Kidney (tissue), 14 donors: ENCODE data around the gene DDI2. TPM values are rescaled to one million over a fixed set of nuclear protein-coding genes. Genes with fewer than 3 reads are reported as not detected.

Source experiments
- DNase-seq, 5 donors: peaks; one replicate each; pipeline ENCODE4 v3.0.0-alpha.2; 2013 to 2020
- FAIRE-seq: peaks from 2 replicates; lab custom pipeline; 2012; peaks lifted over from hg19 to GRCh38; lab: Jason Lieb, UNC
- H3K27ac ChIP-seq, 2 donors: one replicate each; pipeline ENCODE4 v1.7.0; 2013; ENCODE audit warnings: low read depth in 2 of 2, low read length in 2 of 2, inconsistent platforms in 1 of 2
- H3K27me3 ChIP-seq: one replicate; pipeline ENCODE4 v1.7.1; 2013; ENCODE audit warnings: low read length, inconsistent platforms; ENCODE audit not compliant: control insufficient read depth, insufficient read depth
- H3K36me3 ChIP-seq, 3 donors: one replicate each; pipeline versions ENCODE4 v1.7.0 to v1.7.1; 2013; ENCODE audit warnings: low read length in 3 of 3, control low read depth in 1 of 3, inconsistent platforms in 1 of 3; ENCODE audit not compliant: insufficient read depth in 3 of 3, control insufficient read depth in 2 of 3
- H3K4me1 ChIP-seq, 3 donors: one replicate each; pipeline versions ENCODE4 v1.7.0 to v1.7.1; 2013; ENCODE audit warnings: low read length in 3 of 3, inconsistent platforms in 1 of 3, low read depth in 1 of 3; ENCODE audit not compliant: control insufficient read depth in 2 of 3, insufficient read depth in 2 of 3
- H3K4me3 ChIP-seq, 3 donors: one replicate each; pipeline versions ENCODE4 v1.7.0 to v1.8.1; 2013; ENCODE audit warnings: low read length in 3 of 3, control low read depth in 1 of 3, inconsistent platforms in 1 of 3
- H3K9ac ChIP-seq, 3 donors: one replicate each; pipeline versions ENCODE4 v1.7.0 to v1.7.1; 2013; ENCODE audit warnings: low read length in 3 of 3, control low read depth in 1 of 3, inconsistent platforms in 1 of 3
- H3K9me3 ChIP-seq, 3 donors: one replicate each; pipeline versions ENCODE4 v1.7.0 to v1.7.1; 2013; ENCODE audit warnings: low read length in 3 of 3, control low read depth in 1 of 3, inconsistent platforms in 1 of 3; ENCODE audit not compliant: control insufficient read depth in 2 of 3, insufficient read depth in 1 of 3
- intact Hi-C: fragments of 100-400 bp; cut with DNase I; formaldehyde crosslinking; loops from one replicate; pipeline ENCODE4 v1.11.1; 2022
- polyA plus RNA-seq: library from polyadenylated mRNA; stranded (reverse); fragments of 350-450 nt; fragmentation: Illumina TruSeq; extraction: RNeasy Lipid Tissue Mini Kit (QIAGEN cat#74804); gene quantifications from one replicate; pipeline ENCODE4 v1.2.3, GENCODE V29; 2014; ENCODE audit warnings: low read depth, low replicate concordance; ENCODE audit not compliant: insufficient read depth
- total RNA-seq: library from RNA; stranded (reverse); fragmentation: NEBNext Ultra II Directional; extraction: Animal tissue kit (Norgen Biotek cat#: 25700); gene quantifications from one replicate; pipeline ENCODE4 v1.2.1, GENCODE V29; 2021
- TF ChIP-seq, protein P1 (sequence below): IDR thresholded peaks from 3 replicates; pipeline ENCODE4 v1.5.1; 2012; ENCODE audit warnings: mild to moderate bottlenecking, moderate library complexity, borderline replicate concordance; ENCODE audit not compliant: insufficient read depth; ENCODE audit errors: extremely low read depth
- donor health status: control.
- donor health status: control.
- donor health status: control.
- donor health status: control.
- donor health status: control.
- donor health status: DM: yes; HTN: yes; CAD: no.
- donor health status: Normal renal cell carcinoma (clear cell type).

The DDI2 gene
- total and polyA plus RNA-seq, 2 donors from 2014 or later, result 4.0 to 28.3 TPM

DNA sequence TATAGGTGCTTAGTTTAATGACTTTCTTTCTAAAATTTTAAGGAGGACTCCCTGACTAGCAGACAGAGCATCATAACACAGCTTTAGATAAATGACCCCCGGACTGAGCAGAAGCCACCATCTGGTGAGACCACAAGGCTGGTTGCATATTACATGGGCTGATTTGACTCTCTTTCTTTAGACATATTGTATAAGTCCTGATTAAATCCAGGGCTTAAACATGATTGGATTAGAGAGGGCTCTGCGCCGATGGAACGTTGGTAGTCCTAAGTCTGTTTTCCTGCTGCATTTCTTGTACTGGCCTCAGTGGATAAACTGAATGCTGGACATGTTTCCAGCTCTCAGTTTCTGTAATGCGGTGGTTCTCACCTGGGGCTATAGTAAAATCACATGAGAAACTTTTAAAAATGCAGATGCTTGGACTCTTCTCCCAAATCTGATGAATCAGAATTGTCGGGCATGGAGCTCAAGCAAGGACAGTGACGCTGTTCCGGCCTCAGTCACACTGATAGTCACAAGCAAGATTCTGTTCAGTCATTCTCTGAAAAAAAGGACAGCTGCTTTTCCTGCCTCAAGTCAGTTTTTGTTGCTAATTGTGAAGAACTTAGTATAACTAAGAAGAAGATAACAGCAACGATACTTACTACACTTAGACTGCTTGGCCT, 16.6 kb downstream of the DDI2 start:
- DNase-seq (no peak), FAIRE-seq (no peak)
- Histone ChIP-seq H3K27ac (no peak overlapping the region), H3K4me1 (no peaks in the 10 kb centered on the region), H3K27me3 (no peaks in the 10 kb centered on the region), H3K9me3 (no peaks in the 10 kb centered on the region), H3K9ac (no peak overlapping the region), H3K4me3 (no peak overlapping the region), H3K36me3 (peaks cover 2 to 67% (median 33%) of the 10 kb centered on the region in 3 donors)
- intact Hi-C loops, result no loop called here
- TF ChIP-seq, protein P1, sequence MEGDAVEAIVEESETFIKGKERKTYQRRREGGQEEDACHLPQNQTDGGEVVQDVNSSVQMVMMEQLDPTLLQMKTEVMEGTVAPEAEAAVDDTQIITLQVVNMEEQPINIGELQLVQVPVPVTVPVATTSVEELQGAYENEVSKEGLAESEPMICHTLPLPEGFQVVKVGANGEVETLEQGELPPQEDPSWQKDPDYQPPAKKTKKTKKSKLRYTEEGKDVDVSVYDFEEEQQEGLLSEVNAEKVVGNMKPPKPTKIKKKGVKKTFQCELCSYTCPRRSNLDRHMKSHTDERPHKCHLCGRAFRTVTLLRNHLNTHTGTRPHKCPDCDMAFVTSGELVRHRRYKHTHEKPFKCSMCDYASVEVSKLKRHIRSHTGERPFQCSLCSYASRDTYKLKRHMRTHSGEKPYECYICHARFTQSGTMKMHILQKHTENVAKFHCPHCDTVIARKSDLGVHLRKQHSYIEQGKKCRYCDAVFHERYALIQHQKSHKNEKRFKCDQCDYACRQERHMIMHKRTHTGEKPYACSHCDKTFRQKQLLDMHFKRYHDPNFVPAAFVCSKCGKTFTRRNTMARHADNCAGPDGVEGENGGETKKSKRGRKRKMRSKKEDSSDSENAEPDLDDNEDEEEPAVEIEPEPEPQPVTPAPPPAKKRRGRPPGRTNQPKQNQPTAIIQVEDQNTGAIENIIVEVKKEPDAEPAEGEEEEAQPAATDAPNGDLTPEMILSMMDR, result no peak

DNA sequence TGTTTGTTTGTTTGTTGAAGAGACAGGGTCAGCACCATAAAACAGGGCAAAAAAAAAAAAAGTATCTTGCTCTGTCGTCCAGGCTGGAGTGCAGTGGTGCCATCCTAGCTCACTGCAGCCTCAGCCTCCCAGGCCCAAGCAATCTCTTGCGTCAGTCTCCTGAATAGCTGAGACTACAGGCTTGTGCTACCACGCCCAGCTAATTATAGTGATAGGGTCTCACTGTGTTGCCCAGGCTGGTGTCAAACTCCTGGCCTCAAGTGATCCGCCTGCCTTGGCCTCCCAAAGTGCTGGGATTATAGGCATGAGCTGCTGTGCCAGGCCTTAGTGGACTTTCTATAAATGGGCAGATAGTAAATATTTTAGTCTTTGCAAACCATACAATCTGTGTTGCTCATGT, 19.2 kb downstream of the DDI2 start:
- Histone ChIP-seq H3K4me1 (no peaks in the 10 kb centered on the region), H3K27ac (no peak overlapping the region), H3K27me3 (no peaks in the 10 kb centered on the region), H3K9me3 (no peaks in the 10 kb centered on the region), H3K9ac (no peak overlapping the region), H3K4me3 (no peak overlapping the region), H3K36me3 (peaks cover 2 to 68% (median 29%) of the 10 kb centered on the region in 3 donors)
- TF ChIP-seq, protein P1, result no peak
- no peak for FAIRE-seq
- intact Hi-C loops, result no loop called here
- DNase-seq, result no peak

DNA sequence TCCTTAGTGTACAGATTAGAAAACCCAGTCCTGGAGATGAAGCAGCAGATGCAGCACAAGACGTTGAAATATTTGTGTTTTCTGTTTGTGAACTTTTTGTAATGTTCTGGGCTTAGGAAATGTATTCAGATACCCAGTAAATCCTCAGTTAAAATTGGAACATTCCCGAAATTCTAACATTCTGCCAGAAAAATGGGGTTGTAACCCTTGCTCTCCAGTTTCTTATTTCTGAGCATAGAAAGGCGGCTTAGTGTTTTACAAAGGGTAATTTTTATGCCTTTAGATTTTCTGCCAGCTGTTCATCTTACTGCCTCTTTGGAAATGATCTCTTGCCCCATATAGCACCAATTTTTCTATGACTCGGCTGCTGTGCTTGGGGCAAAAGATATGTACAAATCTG, 20.6 kb downstream of the DDI2 start:
- peaks cover 2 to 64% (median 29%) of the 10 kb centered on the region in 3 donors for H3K36me3 ChIP-seq
- TF ChIP-seq, protein P1, result no peak
- FAIRE-seq (no peak), DNase-seq (no peak)
- no peak overlapping the region for H3K9ac ChIP-seq
- H3K4me3 ChIP-seq, result no peak overlapping the region
- intact Hi-C loops, result no loop called here
- H3K4me1 ChIP-seq, result no peaks in the 10 kb centered on the region
- no peaks in the 10 kb centered on the region for H3K9me3 ChIP-seq
- no peak overlapping the region for H3K27ac ChIP-seq
- H3K27me3 ChIP-seq, result no peaks in the 10 kb centered on the region

DNA sequence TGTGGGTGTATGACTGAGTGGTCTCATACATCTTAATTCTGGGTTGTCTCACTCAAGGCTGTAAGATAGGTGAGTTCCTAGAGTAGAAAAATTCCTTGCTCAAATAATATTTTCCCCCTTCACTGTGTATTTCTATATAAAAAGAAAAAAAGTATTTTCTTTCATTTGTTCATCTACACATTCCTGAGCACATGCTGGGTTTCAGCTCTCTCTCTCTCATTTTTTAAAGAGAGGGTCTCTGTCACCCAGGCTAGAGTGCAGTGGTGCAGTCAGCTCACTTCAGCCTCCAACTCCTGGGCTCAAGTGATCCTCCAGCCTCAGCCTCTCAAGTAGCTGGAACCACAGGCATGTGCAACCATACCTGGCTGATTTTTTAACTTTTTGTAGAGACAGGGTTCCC, 22.0 kb downstream of the DDI2 start:
- H3K9ac ChIP-seq, result no peak overlapping the region
- no peak overlapping the region for H3K27ac ChIP-seq
- H3K4me3 ChIP-seq, result no peak overlapping the region
- H3K4me1 ChIP-seq, result no peaks in the 10 kb centered on the region
- peaks cover 5 to 64% (median 21%) of the 10 kb centered on the region in 3 donors for H3K36me3 ChIP-seq
- no peak for FAIRE-seq
- H3K9me3 ChIP-seq, result no peaks in the 10 kb centered on the region
- intact Hi-C loops, result no loop called here
- DNase-seq, result no peak
- no peaks in the 10 kb centered on the region for H3K27me3 ChIP-seq
- TF ChIP-seq, protein P1, result no peak
